ENCODE data around the gene ZFY.

- TF ChIP-seq CTCF (IDR thresholded peaks at IDR 0.05): no peak
- TF ChIP-seq POLR2A (IDR thresholded peaks at IDR 0.05): no peak
Observed at GRCh38 chrY:3003516-3003830, 68.3 kb downstream of the ZFY start.
